K562 (cell line): ENCODE measurements around the gene TRPC4. TPM values are rescaled to one million over a fixed set of nuclear protein-coding genes. Genes with fewer than 3 reads are reported as not detected.

Experiments used
- ATAC-seq: fragments of 200-7000 bp; cut with Tn5 transposase; 3 replicates; pipeline ENCODE4 v1.9.1; 2020; ENCODE audit warnings: moderate library complexity
- BruUV-seq: library from RNA; stranded (reverse); fragments of 400-500 nt; replicated peaks from 2 replicates; lab custom pipeline; 2021; lab: Mats Ljungman, UMichigan
- CTCF ChIA-PET: fragments of 300-600 bp; formaldehyde crosslinking; extraction: SDS; loops from one replicate; lab custom pipeline; 2021; ENCODE audit warnings: low intra/inter-chr PET ratio; lab: Yijun Ruan, JAX
- POLR2A ChIA-PET: fragments of 300-600, 350-650 bp; sonication (Branson Sonifier 250); formaldehyde crosslinking; extraction: SDS; loops from one replicate; lab custom pipeline; 2021; ENCODE audit warnings: antibody characterized with exemption, inconsistent platforms; lab: Yijun Ruan, JAX
- DNase-seq, 4 experiments: peaks; one replicate each; pipeline versions ENCODE4 v3.0.0 to v3.0.0-alpha.2; 2011 to 2018; ENCODE audit warnings: low spot score in 3 of 4, mixed read lengths in 3 of 4; ENCODE audit errors: extremely low read depth in 1 of 4
- FAIRE-seq: peaks from 2 replicates; lab custom pipeline; 2011; peaks lifted over from hg19 to GRCh38; lab: Jason Lieb, UNC
- H2AFZ ChIP-seq: 2 replicates; pipeline ENCODE4 v1.6.0; 2011; ENCODE audit warnings: low read depth, low read length, control low read depth, inconsistent platforms
- H3K27ac ChIP-seq: fragments of 200-600 bp; 3 replicates; pipeline ENCODE4 v1.8.0; 2011; ENCODE audit warnings: low read depth, mild to moderate bottlenecking, control low read depth, inconsistent platforms, low read length, moderate library complexity, mixed read lengths; ENCODE audit errors: extremely low read depth
- H3K27me3 ChIP-seq, 2 experiments: fragments of 300-600 bp in 1 of 2; 2 replicates in 1 of 2; 3 replicates in 1 of 2; pipeline versions ENCODE4 v1.6.0 to v1.8.0; 2011; ENCODE audit warnings: inconsistent platforms in 2 of 2, low read length in 2 of 2, mild to moderate bottlenecking in 1 of 2, mixed read lengths in 1 of 2, moderate library complexity in 1 of 2; ENCODE audit not compliant: control insufficient read depth in 2 of 2, insufficient read depth in 2 of 2
- H3K36me3 ChIP-seq: fragments of 300-600 bp; 3 replicates; pipeline ENCODE4 v1.8.0; 2011; ENCODE audit warnings: mild to moderate bottlenecking, low read length, inconsistent platforms; ENCODE audit not compliant: control insufficient read depth, insufficient read depth
- H3K4me1 ChIP-seq, 2 experiments: fragments of 200-600 bp in 1 of 2; replicated peaks in 1 of 2; 2 replicates in 1 of 2; 3 replicates in 1 of 2; pipeline versions ENCODE4 v1.5.1 to v1.8.0; 2011; ENCODE audit warnings: inconsistent platforms in 2 of 2, low read length in 2 of 2, mild to moderate bottlenecking in 1 of 2, mixed read lengths in 1 of 2, moderate library complexity in 1 of 2; ENCODE audit not compliant: control insufficient read depth in 2 of 2, insufficient read depth in 2 of 2
- H3K4me2 ChIP-seq: 2 replicates; pipeline ENCODE4 v1.6.1; 2011; ENCODE audit warnings: low read length, control low read depth, inconsistent platforms, mixed read lengths; ENCODE audit not compliant: insufficient read depth
- H3K4me3 ChIP-seq: fragments of 200-600 bp; sonication (generic), shearing (Covaris generic); 2 replicates; pipeline ENCODE4 v1.5.1; 2016; ENCODE audit warnings: control low read depth, inconsistent platforms
- H3K79me2 ChIP-seq: fragments of 200-600 bp; 3 replicates; pipeline ENCODE4 v1.8.0; 2011; ENCODE audit warnings: low read length, inconsistent platforms; ENCODE audit not compliant: control insufficient read depth, insufficient read depth
- H3K9ac ChIP-seq, 2 experiments: 2 replicates each; pipeline versions ENCODE4 v1.6.0 to v1.6.1; 2011; ENCODE audit warnings: low read depth in 2 of 2, low read length in 2 of 2, control low read depth in 1 of 2, inconsistent platforms in 1 of 2, mild to moderate bottlenecking in 1 of 2, mixed read lengths in 1 of 2; ENCODE audit not compliant: insufficient read depth in 1 of 2
- H3K9me1 ChIP-seq: one replicate; pipeline ENCODE4 v1.6.0; 2011; ENCODE audit warnings: inconsistent platforms, mild to moderate bottlenecking, low read length, moderate library complexity; ENCODE audit not compliant: control insufficient read depth, insufficient read depth
- H3K9me3 ChIP-seq: replicated peaks from 2 replicates; pipeline ENCODE4 v1.5.1; 2011; ENCODE audit warnings: low read depth, low read length, inconsistent platforms; ENCODE audit not compliant: control insufficient read depth, insufficient read depth
- H4K20me1 ChIP-seq: replicated peaks from 2 replicates; pipeline ENCODE4 v1.6.1; 2011; ENCODE audit warnings: low read length, inconsistent platforms, mixed read lengths; ENCODE audit not compliant: control insufficient read depth, insufficient read depth
- EHMT2 ChIP-seq: fragments of 450-650 bp; IDR thresholded peaks from 2 replicates; pipeline ENCODE4 v1.6.1; 2018; ENCODE audit warnings: antibody characterized with exemption
- EP400 ChIP-seq: fragments of 450-650 bp; IDR thresholded peaks from 2 replicates; pipeline ENCODE4 v1.6.1; 2017; ENCODE audit warnings: antibody characterized with exemption, mild to moderate bottlenecking, moderate library complexity
- HDAC3 ChIP-seq: fragments of 450-650 bp; IDR thresholded peaks from 2 replicates; pipeline ENCODE4 v1.6.1; 2018; ENCODE audit warnings: borderline replicate concordance, mild to moderate bottlenecking, moderate library complexity; ENCODE audit not compliant: partially characterized antibody
- MCM7 ChIP-seq, 2 experiments: fragments of 450-650 bp; IDR thresholded peaks; 2 replicates each; pipeline ENCODE4 v1.6.1; 2016 to 2018
- NR3C1 ChIP-seq: sonication (generic); formaldehyde crosslinking; IDR thresholded peaks from 2 replicates; pipeline ENCODE4 v1.8.1; 2022; ENCODE audit warnings: missing genetic modification reagents
- PRMT5 ChIP-seq: sonication (generic); formaldehyde crosslinking; IDR thresholded peaks from 2 replicates; pipeline ENCODE4 v1.5.0; 2020; ENCODE audit warnings: missing genetic modification reagents
- SRSF9 ChIP-seq: fragments of 200-400 bp; formaldehyde crosslinking; IDR thresholded peaks from 2 replicates; pipeline ENCODE4 v1.6.1; 2017; ENCODE audit warnings: low read depth, low read length, borderline replicate concordance
- ZC3H11A ChIP-seq: IDR thresholded peaks from 2 replicates; pipeline ENCODE4 v1.6.1; 2012; ENCODE audit warnings: low read depth, low read length, improper control_type of control experiment
- ZNF12 ChIP-seq: sonication (generic); formaldehyde crosslinking; IDR thresholded peaks from 2 replicates; pipeline ENCODE4 v1.4.0; 2020; ENCODE audit warnings: mild to moderate bottlenecking, missing genetic modification reagents
- ZNF717 ChIP-seq: fragments of 250-450 bp; sonication (Bioruptor Pico); IDR thresholded peaks from 2 replicates; pipeline ENCODE4 v1.5.0; 2021
- WGBS: fragments of 100-300 bp; shearing (Covaris generic); methylation state at CpG from one replicate; pipeline ENCODE4 v1.1.6; 2016; ENCODE audit warnings: low coverage, mixed read lengths; ENCODE audit not compliant: insufficient coverage; ENCODE audit errors: missing lambda C conversion rate; 5-methylcytosine and 5-hydroxymethylcytosine counted together
- in situ Hi-C: fragments of 300-500 bp; cut with MboI; formaldehyde crosslinking; loops from 4 replicates; pipeline ENCODE4 v1.15.0; 2018; ENCODE audit warnings: inconsistent platforms, mixed read lengths
- intact Hi-C: fragments of 100-400 bp; cut with micrococcal nuclease; formaldehyde crosslinking; loops from 2 replicates; pipeline ENCODE4 v1.14.2; 2022
- polyA plus RNA-seq, 8 experiments: library from polyadenylated mRNA; depleted of rRNA in 4 of 8; stranded (reverse) in 5 of 8; unstranded in 3 of 8; fragments of >200 nt; fragmentation: Nextera tagmentation in 2 of 8; fragmentation: Illumina TruSeq in 1 of 8; extraction: Ambion mirVana in 2 of 8; extraction: Trizol in 1 of 8; gene quantifications; 2 replicates each; pipeline versions ENCODE4 v1.2.1 to v1.2.3, GENCODE V29; 2011 to 2014; ENCODE audit warnings: inconsistent platforms in 1 of 8, missing spikeins in 1 of 8
- total RNA-seq, 7 experiments: library from RNA; depleted of rRNA in 6 of 7; stranded (reverse); fragments of >200 nt in 6 of 7; fragmentation: Illumina TruSeq in 2 of 7; extraction: Trizol in 2 of 7; gene quantifications; 2 replicates each; pipeline versions ENCODE4 v1.2.1 to v1.2.3, GENCODE V29; 2011 to 2021; ENCODE audit warnings: low replicate concordance in 1 of 7
- TF ChIP-seq, protein P1 (sequence below): IDR thresholded peaks from 2 replicates; pipeline ENCODE4 v1.6.1; 2016; ENCODE audit warnings: missing genetic modification characterization, missing compliant biosample characterization
- TF ChIP-seq, protein P2 (sequence below): fragments of 200-600 bp; sonication (generic); IDR thresholded peaks from one replicate; pipeline ENCODE4 v1.6.1; 2012; ENCODE audit warnings: mild to moderate bottlenecking, low read depth, low read length, inconsistent platforms

The TRPC4 gene
- total and polyA plus RNA-seq, 9 of the 15 experiments (the other 6 are each of a cell fraction or from before 2014, with no cell fraction given) = 0.03 to 0.04 TPM; not detected in 7

DNA sequence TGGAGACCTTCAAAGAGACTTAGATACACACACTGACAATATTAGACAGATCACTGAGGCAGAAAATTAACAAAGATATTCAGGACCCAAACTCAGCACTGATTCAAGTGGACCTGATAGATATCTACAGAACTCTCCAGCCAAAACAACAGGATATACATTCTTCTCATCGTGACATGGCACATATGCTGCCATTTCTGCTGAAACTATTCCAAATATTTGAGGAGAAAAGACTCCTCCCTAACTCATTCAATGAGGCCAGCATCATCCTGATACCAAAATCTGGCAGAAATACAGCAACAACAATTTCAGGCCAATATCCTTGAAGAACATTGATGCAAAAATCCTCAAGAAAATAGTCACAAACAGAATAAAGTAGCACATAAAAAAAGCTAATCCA is 53.3 kb downstream of the TRPC4 start:
- Histone ChIP-seq H2AFZ (no peak overlapping the region), H3K4me3 (no peak overlapping the region), H3K4me2 (no peak overlapping the region), H3K79me2 (no peaks in the 10 kb centered on the region), H4K20me1 (no peaks in the 10 kb centered on the region), H3K9me3 (no peaks in the 10 kb centered on the region), H3K36me3 (no peaks in the 10 kb centered on the region), H3K27me3 (no peaks in the 10 kb centered on the region), H3K9ac (no peak overlapping the region), H3K27ac (no peak overlapping the region), H3K9me1 (no peaks in the 10 kb centered on the region), H3K4me1 (no peaks in the 10 kb centered on the region)
- no peak for DNase-seq
- ATAC-seq = no peak
- intact Hi-C loops = no loop called here
- in situ Hi-C loops = no loop called here
- FAIRE-seq = no peak
- CTCF ChIA-PET = no interaction called here
- no TSS peak for BruUV-seq
- POLR2A ChIA-PET = no interaction called here
- WGBS = 0% methylated on average over 1 of the region's 1 CpG
- TF ChIP-seq, protein P1, sequence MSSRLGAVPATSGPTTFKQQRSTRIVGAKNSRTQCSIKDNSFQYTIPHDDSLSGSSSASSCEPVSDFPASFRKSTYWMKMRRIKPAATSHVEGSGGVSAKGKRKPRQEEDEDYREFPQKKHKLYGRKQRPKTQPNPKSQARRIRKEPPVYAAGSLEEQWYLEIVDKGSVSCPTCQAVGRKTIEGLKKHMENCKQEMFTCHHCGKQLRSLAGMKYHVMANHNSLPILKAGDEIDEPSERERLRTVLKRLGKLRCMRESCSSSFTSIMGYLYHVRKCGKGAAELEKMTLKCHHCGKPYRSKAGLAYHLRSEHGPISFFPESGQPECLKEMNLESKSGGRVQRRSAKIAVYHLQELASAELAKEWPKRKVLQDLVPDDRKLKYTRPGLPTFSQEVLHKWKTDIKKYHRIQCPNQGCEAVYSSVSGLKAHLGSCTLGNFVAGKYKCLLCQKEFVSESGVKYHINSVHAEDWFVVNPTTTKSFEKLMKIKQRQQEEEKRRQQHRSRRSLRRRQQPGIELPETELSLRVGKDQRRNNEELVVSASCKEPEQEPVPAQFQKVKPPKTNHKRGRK (tag) = no peak
- no peak for TF ChIP-seq MCM7 (IDR thresholded peaks at IDR 0.05)
- no peak for TF ChIP-seq PRMT5 (CRISPR knock-in tag)
- no peak for TF ChIP-seq EHMT2
- TF ChIP-seq HDAC3 = no peak
- no peak for TF ChIP-seq SRSF9
- TF ChIP-seq ZNF717 (CRISPR knock-in tag) = no peak
- no peak for TF ChIP-seq ZC3H11A
- TF ChIP-seq, protein P2, sequence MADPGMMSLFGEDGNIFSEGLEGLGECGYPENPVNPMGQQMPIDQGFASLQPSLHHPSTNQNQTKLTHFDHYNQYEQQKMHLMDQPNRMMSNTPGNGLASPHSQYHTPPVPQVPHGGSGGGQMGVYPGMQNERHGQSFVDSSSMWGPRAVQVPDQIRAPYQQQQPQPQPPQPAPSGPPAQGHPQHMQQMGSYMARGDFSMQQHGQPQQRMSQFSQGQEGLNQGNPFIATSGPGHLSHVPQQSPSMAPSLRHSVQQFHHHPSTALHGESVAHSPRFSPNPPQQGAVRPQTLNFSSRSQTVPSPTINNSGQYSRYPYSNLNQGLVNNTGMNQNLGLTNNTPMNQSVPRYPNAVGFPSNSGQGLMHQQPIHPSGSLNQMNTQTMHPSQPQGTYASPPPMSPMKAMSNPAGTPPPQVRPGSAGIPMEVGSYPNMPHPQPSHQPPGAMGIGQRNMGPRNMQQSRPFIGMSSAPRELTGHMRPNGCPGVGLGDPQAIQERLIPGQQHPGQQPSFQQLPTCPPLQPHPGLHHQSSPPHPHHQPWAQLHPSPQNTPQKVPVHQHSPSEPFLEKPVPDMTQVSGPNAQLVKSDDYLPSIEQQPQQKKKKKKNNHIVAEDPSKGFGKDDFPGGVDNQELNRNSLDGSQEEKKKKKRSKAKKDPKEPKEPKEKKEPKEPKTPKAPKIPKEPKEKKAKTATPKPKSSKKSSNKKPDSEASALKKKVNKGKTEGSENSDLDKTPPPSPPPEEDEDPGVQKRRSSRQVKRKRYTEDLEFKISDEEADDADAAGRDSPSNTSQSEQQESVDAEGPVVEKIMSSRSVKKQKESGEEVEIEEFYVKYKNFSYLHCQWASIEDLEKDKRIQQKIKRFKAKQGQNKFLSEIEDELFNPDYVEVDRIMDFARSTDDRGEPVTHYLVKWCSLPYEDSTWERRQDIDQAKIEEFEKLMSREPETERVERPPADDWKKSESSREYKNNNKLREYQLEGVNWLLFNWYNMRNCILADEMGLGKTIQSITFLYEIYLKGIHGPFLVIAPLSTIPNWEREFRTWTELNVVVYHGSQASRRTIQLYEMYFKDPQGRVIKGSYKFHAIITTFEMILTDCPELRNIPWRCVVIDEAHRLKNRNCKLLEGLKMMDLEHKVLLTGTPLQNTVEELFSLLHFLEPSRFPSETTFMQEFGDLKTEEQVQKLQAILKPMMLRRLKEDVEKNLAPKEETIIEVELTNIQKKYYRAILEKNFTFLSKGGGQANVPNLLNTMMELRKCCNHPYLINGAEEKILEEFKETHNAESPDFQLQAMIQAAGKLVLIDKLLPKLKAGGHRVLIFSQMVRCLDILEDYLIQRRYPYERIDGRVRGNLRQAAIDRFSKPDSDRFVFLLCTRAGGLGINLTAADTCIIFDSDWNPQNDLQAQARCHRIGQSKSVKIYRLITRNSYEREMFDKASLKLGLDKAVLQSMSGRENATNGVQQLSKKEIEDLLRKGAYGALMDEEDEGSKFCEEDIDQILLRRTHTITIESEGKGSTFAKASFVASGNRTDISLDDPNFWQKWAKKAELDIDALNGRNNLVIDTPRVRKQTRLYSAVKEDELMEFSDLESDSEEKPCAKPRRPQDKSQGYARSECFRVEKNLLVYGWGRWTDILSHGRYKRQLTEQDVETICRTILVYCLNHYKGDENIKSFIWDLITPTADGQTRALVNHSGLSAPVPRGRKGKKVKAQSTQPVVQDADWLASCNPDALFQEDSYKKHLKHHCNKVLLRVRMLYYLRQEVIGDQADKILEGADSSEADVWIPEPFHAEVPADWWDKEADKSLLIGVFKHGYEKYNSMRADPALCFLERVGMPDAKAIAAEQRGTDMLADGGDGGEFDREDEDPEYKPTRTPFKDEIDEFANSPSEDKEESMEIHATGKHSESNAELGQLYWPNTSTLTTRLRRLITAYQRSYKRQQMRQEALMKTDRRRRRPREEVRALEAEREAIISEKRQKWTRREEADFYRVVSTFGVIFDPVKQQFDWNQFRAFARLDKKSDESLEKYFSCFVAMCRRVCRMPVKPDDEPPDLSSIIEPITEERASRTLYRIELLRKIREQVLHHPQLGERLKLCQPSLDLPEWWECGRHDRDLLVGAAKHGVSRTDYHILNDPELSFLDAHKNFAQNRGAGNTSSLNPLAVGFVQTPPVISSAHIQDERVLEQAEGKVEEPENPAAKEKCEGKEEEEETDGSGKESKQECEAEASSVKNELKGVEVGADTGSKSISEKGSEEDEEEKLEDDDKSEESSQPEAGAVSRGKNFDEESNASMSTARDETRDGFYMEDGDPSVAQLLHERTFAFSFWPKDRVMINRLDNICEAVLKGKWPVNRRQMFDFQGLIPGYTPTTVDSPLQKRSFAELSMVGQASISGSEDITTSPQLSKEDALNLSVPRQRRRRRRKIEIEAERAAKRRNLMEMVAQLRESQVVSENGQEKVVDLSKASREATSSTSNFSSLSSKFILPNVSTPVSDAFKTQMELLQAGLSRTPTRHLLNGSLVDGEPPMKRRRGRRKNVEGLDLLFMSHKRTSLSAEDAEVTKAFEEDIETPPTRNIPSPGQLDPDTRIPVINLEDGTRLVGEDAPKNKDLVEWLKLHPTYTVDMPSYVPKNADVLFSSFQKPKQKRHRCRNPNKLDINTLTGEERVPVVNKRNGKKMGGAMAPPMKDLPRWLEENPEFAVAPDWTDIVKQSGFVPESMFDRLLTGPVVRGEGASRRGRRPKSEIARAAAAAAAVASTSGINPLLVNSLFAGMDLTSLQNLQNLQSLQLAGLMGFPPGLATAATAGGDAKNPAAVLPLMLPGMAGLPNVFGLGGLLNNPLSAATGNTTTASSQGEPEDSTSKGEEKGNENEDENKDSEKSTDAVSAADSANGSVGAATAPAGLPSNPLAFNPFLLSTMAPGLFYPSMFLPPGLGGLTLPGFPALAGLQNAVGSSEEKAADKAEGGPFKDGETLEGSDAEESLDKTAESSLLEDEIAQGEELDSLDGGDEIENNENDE = no peak
- no peak for TF ChIP-seq NR3C1 (CRISPR knock-in tag)
- no peak for TF ChIP-seq ZNF12 (CRISPR knock-in tag)
- TF ChIP-seq EP400 = no peak
